IPS-18a (cell line): ENCODE results near the gene DBNL.

Source experiments
- H3K27ac ChIP-seq: one replicate; pipeline ENCODE4 v1.5.1; 2013; ENCODE audit warnings: low read length
- H3K27me3 ChIP-seq: one replicate; pipeline ENCODE4 v1.6.1; 2013; ENCODE audit warnings: mild to moderate bottlenecking, low read length; ENCODE audit not compliant: control insufficient read depth, insufficient read depth
- H3K36me3 ChIP-seq: one replicate; pipeline ENCODE4 v1.6.1; 2013; ENCODE audit warnings: low read depth, low read length; ENCODE audit not compliant: control insufficient read depth
- H3K4me1 ChIP-seq: one replicate; pipeline ENCODE4 v1.6.1; 2013; ENCODE audit warnings: low read depth, low read length; ENCODE audit not compliant: control insufficient read depth
- H3K4me3 ChIP-seq: one replicate; pipeline ENCODE4 v1.5.1; 2013; ENCODE audit warnings: low read length
- H3K9ac ChIP-seq: one replicate; pipeline ENCODE4 v1.6.1; 2013; ENCODE audit warnings: mild to moderate bottlenecking, low read length, moderate library complexity
- H3K9me3 ChIP-seq: one replicate; pipeline ENCODE4 v1.6.1; 2013; ENCODE audit warnings: low read depth, low read length; ENCODE audit not compliant: control insufficient read depth

Gene DBNL

DNA sequence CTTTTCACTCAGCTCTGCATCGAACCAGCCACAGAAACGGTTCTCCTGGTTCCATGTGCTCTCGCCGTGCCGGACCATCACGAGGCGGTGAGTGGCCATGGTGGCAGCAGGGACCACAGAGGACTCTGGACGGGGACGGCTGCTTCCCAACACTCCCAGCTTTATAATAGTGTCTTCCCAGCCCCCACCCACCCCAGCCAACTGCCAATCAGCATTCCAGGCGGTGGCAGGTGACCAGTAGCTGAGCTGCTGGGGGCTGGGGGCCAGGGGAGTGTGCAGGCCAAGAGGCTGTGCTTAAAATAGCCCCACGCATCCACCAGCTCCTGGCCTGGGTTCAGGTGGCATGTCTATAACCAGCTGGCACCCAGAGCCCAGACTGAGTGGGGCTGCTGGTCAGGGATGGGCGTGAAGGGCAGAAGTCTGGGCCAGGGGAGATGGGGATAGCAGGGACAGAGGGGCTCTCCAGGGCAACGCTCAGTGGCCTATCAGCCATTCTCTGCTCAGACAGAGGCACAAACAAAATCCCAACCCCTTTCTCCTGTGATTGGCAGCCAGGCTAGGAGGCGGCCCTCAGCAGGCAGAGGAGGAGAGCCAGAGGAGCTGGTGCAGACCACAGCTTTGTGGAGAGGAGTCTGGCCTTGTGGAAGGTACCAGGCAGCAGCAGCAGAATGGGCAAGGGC is 21.1 kb downstream of the DBNL start, which contains the start of gene PGAM2:
Gene PGAM2, minus strand, starts transcription at position 137 of the 680 bp plus-strand sequence. Its CDS starts 38 bp downstream, at position 99.
- Histone ChIP-seq H3K4me1 (peaks cover 26% of the 10 kb centered on the region), H3K4me3 (no peak within 1 kb of the TSS), H3K9me3 (no peaks in the 10 kb centered on the region), H3K27ac (no peak within 1 kb of the TSS), H3K27me3 (peaks cover 20% of the 10 kb centered on the region), H3K9ac (no peak within 1 kb of the TSS), H3K36me3 (peaks cover 2% of the 10 kb centered on the region)

- Histone ChIP-seq H3K9ac (no peak overlapping the region), H3K4me1 (peaks cover 26% of the 10 kb centered on the region), H3K36me3 (no peaks in the 10 kb centered on the region), H3K27ac (no peak overlapping the region), H3K9me3 (no peaks in the 10 kb centered on the region), H3K27me3 (peaks cover 20% of the 10 kb centered on the region), H3K4me3 (no peak overlapping the region)
Observed at GRCh38 chr7:44066111-44066460, 21.6 kb downstream of the DBNL start.

DNA sequence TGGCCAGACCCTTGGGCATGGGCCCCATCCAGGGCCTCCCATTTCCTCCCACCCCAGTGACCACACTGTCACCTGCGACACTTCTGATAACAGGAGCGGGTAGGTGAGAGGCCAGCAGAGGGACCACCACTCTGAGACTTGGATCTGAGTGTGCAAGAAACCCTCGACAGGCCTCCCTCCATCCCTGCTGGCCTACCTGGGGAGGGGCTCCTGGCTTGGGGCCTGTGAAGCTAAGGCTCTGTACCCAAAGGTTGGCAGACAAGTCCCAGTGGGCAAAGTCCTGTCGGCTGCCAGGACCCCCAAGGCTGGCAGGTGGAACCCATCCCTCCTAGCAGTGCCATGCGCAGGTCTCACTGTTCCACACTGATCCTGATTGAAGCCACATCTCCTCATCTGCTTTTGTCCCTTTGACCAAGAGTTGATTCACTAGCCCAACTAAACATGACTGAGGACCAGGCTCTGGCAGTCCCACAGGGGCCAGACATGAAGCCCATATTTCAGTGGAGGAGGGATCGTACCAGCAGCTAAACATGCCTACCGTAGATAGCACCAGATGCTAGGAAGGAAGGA is 22.1 kb downstream of the DBNL start:
- Histone ChIP-seq H3K4me1 (peaks cover 26% of the 10 kb centered on the region), H3K9me3 (no peaks in the 10 kb centered on the region), H3K27me3 (peaks cover 20% of the 10 kb centered on the region), H3K9ac (no peak overlapping the region), H3K36me3 (no peaks in the 10 kb centered on the region), H3K27ac (no peak overlapping the region), H3K4me3 (no peak overlapping the region)

DNA sequence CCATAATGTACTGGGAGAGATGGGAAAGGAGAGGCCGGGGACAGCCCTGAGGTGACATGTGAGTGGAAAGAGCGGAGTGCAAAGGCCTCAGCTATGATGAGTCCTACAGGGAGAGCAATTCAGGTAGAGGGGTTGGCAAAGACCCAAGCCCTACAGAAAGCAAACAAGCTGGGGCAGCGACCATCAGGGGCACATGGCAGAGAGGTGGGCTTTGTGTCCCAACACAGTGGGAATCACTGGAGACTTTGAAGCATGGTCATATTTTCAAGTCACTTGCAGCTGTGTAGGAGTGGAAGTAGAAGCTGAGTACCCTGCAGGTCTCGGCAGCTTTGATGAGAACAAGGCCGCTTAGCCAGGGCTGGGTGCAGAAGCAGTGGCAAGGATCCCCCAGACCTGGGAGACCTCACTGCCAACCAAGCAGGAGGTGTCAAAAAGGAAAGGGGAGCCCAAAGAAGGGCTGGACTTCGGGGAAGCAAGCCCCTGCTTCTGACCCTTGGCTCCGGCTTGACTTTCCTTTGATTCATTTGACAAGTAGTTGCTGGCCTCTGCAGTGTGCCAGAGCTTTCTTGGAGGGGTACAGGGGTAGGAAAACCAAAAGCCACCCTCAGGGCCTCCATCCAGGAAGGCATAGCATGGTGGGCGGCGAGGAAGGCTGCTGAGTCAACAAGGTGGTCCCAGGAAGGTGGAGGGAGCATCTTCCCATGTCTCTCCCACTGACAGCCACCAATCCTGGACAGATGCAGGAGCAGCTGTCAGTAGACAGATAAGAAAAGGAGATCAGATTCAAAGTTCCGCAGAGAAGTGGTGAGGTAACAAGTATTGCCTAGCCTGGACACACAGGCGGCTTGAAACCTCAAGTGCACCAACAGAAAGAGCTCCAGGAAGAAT is 22.8 kb downstream of the DBNL start:
- H3K27me3 ChIP-seq = peaks cover 20% of the 10 kb centered on the region
- H3K4me3 ChIP-seq = no peak overlapping the region
- H3K4me1 ChIP-seq = peaks cover 26% of the 10 kb centered on the region
- H3K9me3 ChIP-seq = no peaks in the 10 kb centered on the region
- no peak overlapping the region for H3K27ac ChIP-seq
- no peaks in the 10 kb centered on the region for H3K36me3 ChIP-seq
- no peak overlapping the region for H3K9ac ChIP-seq

DNA sequence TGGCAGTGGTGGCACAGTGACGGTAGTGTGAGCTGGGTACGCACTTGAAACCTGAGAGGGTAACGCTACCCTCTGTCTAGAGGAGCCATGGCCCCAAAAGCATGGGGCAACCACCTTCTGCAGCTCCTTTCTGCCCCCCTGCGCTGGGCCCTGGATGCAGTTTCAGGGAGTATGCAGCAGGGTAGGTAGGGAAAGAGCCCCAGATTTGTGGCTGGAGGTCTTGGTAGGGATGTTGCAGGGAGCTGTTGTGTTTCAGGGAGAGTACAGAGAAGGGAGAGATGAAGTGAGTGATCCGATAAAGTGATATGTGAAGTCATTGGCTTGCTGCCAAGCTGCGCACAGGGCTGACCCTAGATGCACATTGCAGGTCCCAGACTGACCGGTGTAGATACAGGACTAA is 23.6 kb downstream of the DBNL start:
- H3K4me3 ChIP-seq = no peak overlapping the region
- peaks cover 26% of the 10 kb centered on the region for H3K4me1 ChIP-seq
- peaks cover 4% of the 10 kb centered on the region for H3K36me3 ChIP-seq
- peaks cover 20% of the 10 kb centered on the region for H3K27me3 ChIP-seq
- no peaks in the 10 kb centered on the region for H3K9me3 ChIP-seq
- H3K9ac ChIP-seq = no peak overlapping the region
- H3K27ac ChIP-seq = no peak overlapping the region

DNA sequence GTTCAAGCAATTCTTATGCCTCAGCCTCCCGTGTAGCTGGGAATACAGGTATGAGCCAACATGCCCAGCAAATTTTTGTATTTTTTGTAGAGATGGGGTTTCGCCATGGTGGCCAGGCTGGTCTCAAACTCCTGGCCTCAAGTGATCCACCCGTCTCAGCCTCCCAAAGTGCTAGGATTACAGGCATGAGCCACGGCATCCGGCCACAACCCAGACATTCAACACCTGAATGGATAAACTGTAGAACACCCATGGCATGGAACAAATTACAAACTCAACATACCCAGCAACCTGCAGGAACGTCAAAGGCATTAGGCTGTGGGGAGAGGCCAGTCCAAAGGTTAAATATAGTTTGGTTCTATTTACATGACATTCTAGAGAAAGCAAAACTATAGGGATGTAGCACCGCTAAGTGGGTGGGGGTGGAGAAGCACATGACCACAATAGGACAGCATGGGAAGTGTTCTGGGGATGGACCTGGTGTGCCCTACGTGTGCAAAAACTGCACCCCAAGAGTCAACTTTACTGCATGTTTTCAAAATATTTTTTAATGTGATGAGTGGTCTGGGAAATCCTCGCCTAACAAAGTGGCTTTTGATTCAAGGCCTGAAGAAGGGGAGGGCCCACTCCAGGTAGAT is 27.3 kb downstream of the DBNL start:
- Histone ChIP-seq H3K27me3 (peaks cover 20% of the 10 kb centered on the region), H3K4me1 (no peaks in the 10 kb centered on the region), H3K36me3 (peaks cover 14% of the 10 kb centered on the region), H3K27ac (no peak overlapping the region), H3K9ac (no peak overlapping the region), H3K9me3 (no peaks in the 10 kb centered on the region), H3K4me3 (no peak overlapping the region)

GRCh38 chr7:44072364-44073231 is 28.1 kb downstream of the DBNL start:
- no peaks in the 10 kb centered on the region for H3K4me1 ChIP-seq
- peaks cover 13% of the 10 kb centered on the region for H3K27me3 ChIP-seq
- no peak overlapping the region for H3K4me3 ChIP-seq
- H3K27ac ChIP-seq = no peak overlapping the region
- H3K9ac ChIP-seq = no peak overlapping the region
- no peaks in the 10 kb centered on the region for H3K9me3 ChIP-seq
- peaks cover 14% of the 10 kb centered on the region for H3K36me3 ChIP-seq

GRCh38 chr7:44073664-44074348 is 29.3 kb downstream of the DBNL start:
- Histone ChIP-seq H3K9ac (no peak overlapping the region), H3K27me3 (peaks cover under 1% of the 10 kb centered on the region), H3K36me3 (peaks cover 25% of the 10 kb centered on the region), H3K27ac (no peak overlapping the region), H3K9me3 (no peaks in the 10 kb centered on the region), H3K4me1 (no peaks in the 10 kb centered on the region), H3K4me3 (no peak overlapping the region)

GRCh38 chr7:44074349-44074695 is 29.8 kb downstream of the DBNL start:
- no peak overlapping the region for H3K4me3 ChIP-seq
- no peaks in the 10 kb centered on the region for H3K4me1 ChIP-seq
- no peaks in the 10 kb centered on the region for H3K9me3 ChIP-seq
- no peaks in the 10 kb centered on the region for H3K27me3 ChIP-seq
- H3K9ac ChIP-seq = no peak overlapping the region
- H3K27ac ChIP-seq = no peak overlapping the region
- peaks cover 30% of the 10 kb centered on the region for H3K36me3 ChIP-seq

DNA sequence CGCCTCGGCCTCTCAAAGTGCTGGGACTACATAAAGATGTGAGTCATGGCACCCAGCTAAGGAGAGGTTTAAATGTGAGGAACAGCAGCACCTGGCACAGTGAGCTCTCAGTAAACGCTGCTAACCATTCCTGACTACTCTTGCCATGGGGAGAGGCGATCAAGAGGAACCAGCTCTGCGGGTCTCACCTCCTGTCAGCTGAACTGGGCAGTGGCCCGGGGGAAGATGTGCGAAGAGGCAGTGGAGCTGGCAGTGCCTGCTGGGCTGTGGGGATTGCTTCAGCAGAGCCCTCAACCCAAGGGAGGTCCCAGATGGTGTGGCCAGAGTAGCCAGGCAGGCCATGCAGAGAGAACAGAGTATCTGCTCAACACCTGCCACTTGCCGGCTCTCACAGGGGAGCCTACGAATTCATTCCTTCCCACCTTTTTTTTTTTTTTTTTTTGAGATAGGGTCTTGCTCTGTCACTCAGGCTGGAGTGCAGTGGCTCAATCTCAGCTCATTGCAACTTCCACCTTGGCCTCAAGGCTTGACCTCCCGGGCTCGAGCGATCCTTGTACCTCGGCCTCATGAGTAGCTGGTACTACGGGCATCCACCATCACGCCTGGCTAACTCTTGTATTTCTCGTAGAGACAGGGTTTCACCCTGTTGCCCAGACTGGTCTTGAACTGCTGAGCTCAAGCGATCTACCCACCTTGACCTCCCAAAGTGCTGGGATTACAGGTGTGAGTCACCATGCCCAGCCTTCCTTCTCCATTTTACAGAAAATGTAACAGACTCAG is 31.0 kb downstream of the DBNL start:
- H3K9ac ChIP-seq = no peak overlapping the region
- no peaks in the 10 kb centered on the region for H3K27me3 ChIP-seq
- no peak overlapping the region for H3K4me3 ChIP-seq
- H3K27ac ChIP-seq = no peak overlapping the region
- no peaks in the 10 kb centered on the region for H3K9me3 ChIP-seq
- H3K36me3 ChIP-seq = peaks cover 41% of the 10 kb centered on the region
- H3K4me1 ChIP-seq = no peaks in the 10 kb centered on the region
